Raji (cell line): Measurements from ENCODE around the gene MED26.

Source experiments
- POLR2A ChIP-seq: IDR thresholded peaks from 2 replicates; pipeline ENCODE4 v1.6.1; 2011; ENCODE audit warnings: low read depth, low read length, control low read depth; ENCODE audit not compliant: insufficient read depth

MED26 gene

DNA sequence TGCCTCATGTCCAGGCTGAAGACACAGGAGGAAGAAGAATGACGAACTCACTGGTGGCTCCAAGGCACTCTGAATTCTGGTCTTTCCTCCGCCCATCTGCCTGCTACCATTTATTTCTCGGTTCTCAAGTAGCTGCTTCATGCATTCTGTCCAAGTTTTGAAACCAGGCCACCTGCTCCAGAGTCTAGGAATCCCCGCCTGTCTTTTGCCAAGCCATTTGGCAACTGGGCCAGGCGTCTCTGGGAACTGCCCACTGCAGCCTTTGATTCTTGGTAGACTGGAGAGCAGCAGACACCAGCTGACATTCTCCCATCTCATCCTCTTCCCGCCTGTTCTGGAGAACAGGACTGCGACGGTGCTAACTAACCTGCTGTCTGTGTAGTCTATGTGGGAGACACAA, 66.6 kb downstream of the MED26 start:
- no peak for TF ChIP-seq POLR2A

DNA sequence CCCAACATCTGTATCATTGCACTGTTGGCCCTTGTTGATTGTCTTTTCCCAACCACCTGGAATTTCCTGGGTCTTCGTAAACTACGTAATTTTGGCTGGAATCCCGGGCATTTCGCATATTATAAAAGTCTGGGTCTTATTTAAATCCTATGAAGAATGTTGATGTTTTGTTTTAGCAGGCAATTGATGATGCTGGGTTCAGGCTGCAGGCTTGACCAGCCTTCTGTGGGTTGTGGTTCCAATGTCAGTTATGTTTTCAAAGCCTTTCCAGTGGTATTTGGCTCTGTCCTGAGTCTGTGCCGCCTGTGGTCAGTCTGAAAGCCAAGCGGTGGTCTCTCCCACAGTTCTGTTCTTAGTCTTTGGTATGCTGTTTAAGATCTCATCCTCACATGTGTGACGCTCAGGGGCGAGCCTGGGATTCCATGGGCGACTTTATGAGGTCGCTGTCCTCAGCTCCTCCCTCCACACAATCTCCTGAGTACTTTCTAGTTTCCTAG, 68.2 kb downstream of the MED26 start:
- TF ChIP-seq POLR2A: no peak

DNA sequence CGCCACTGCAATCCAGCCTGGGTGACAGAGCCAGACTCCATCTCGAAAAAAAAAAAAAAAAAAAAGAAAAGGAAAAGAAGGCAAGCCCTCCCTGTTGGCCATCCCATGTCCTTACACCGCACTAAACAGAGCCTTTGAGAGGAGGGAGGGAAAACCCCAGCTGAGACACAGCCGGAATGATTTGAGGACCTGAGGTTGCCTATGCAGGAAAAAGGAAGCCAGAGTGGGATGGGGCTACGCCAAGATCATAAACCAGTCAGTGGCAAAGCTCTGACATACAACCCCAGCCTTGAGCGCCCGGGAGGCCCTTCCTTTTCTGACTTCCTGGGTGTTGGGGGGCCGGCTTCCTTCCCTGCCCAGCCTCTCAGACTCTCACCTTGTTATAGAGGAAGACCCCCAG, 73.2 kb downstream of the MED26 start:
- TF ChIP-seq POLR2A: no peak

DNA sequence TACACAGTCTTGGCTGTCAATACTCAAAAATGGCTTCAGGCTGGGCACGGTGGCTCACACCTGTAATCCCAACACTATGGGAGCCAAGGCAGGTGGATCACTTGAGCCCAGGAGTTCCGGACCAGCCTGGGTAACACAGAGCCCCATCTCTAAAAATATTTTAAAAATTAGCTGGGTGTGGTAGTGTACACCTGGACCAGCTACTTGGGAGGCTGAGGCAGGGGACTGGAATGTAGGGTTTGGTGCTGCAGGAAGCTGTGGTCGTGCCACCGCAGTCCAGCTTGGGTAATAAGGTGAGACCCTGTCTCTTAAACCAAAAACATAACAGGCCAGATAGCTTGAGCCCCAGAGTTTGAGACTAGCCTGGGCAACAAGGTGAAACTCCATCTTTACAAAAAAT, 79.0 kb downstream of the MED26 start:
- TF ChIP-seq POLR2A: no peak

DNA sequence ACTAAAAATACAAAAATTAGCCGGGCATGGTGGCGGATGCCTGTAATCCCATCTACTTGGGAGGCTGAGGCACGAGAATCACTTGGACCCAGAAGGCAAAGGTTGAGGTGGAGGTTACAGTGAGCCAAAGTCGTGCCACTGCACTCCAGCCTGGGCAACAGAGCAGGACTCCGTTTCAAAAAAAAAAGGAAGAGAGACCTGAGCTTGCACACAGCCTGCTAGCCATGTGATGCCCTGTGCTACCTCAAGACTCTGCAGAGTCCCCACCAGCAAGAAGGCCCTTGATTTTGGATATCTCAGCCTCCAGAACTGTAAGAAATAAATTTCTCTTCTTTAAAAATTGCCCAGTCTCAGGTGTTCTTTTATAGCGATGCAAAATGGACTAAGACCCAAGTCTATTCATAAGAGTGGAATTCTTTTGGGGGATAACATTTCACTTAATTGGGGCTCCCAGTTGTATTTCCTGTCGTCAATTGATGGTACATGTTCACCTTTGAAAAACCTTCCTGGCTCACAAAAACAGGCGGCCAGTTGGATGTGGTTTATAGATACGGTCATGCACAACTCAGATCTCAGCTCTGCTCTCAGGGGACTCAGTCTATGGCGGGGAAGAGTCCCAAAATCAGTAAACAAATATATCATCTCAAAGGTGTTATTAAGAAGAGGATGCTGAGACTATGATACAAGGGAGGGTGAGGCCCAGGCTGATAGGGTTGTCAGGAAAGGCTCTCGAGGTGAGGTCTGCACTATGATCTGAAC, 83.4 kb downstream of the MED26 start:
- TF ChIP-seq POLR2A: no peak

DNA sequence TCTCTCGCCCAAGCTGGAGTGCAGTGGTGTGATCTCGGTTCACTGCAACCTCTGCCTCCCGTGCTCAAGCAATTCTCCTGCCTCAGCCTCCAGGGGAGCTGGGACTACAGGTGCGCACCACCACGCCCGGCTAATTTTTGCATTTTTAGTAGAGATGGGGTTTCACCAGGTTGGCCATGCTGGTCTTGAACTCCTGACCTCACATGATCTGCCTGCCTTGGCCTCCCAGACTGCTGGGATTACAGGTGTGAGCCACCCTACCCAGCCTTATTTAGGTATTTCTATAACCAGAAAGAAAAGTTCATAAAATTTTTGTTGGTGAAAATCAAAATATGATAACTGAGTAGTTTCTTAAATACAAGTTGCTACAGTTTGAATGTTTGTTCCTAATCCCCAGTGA, 84.3 kb downstream of the MED26 start:
- TF ChIP-seq POLR2A: 0 out of 2 replicates have a peak, but pooled peaks have one; percentile 26

DNA sequence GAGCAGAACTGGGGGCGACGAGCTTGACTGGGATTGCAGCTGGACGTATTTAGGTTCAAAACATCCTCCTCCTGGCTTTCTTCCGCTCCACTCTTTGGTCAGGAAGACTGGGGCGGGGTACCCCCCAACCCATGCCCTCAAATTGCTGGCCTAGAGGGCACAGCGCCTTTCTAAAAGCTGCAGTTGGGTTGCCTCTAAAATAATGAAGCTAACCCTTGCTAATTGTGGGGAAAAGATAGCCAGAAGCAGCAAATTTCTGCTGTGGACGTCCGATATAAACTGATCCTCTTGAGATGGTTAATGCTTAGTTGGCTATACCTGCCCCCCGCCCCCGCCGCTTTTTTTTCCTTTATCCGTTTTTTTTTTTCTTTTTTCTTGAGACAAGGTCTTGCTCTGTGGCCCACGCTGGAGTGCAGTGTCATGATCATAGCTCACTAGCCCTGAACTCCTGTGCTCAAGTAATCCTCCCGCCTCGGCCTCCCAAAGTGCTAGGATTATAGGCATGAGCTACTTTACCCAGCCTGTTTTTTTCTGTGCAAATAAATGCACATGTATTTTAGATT, 85.0 kb downstream of the MED26 start:
- TF ChIP-seq POLR2A: no peak

DNA sequence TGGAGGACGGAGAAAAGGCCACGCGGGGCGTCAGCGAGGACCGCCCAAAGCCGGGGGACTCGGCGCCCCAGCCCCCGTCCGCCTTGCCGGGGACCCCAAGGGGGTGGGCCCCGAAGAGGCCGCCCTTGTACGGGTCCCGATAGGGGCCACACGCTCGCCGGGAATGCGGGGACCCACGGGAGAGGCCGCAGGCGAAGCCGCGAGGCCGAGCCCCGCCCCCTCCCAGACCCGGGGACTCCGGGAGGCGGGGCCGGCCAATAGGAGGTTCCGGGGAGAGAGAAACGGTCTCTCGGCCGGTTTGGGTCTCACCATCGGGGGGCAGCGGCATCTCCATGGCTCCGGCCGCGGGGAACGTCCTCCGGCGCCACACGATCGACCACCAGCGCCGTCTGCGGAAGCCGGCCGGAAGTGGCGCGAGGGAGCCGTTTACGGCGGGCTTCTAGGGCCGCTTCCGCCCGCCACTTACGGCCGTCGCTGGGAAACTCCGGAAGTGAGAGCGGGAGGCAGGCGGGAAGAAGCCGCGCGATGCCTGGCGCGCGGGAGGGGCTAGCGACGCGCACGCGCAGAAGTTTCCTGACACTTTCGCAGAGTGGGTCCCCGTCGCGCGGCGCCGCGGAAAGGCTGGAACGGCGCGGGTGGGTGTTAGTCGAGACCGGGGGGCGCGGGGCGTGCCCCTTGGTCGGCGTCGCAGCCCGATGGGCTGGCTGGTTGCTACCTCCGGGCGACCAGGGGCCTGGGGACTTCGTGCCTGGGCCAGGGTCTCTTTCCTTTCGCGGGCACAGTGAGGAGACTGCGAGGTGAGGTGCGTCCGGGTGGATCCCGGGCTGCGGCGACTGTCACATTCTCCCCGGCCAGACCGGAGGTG, 85.7 kb downstream of the MED26 start, which contains the start of gene CHERP:
CHERP (minus strand) TSS at position 393 of the 865 bp plus-strand sequence; CDS start at position 334, 59 bp downstream.
- TF ChIP-seq POLR2A: peak; percentile 88

DNA sequence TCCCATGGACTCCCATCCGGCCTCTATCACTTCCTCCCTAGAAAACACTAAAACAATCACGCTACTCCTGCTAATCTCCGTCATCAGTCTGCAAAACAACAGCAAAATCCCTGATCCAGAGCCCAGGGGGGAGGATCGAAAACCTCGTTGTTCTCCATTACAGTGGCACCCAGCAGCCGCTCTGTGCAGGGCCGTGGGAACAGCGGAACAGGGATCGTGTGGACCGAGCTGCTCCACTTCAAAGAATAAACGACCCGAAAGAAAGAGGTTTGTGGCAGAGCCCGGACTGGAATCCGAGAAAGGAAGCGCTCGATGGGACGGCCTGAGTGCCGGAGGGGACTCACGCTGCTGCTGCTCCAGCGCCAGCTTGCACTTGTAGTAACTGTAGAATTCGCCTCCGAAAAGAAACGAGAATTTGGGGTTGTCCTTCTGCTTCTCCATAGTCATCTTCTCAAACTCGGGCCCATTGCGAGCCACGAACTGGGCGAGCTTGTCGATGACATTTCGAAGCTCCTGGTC, 86.4 kb downstream of the MED26 start:
- no peak for TF ChIP-seq POLR2A

DNA sequence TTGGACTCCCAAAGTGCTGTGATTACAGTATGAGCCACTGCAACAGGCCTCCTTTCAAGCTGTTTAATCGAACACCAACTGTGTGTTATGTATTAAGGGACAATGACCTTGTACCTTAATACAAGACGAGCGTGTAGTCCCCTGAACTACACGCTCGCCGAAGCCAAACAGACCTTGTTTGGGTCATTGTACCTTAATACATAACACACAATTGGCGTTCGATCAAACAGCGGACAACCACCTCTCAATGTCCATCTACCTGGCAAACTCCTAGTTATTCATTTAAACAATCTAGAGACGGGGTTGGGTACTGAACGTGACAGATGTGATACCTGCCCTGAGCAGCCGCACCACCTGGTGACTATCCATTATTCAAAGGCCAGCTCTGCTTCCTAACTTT, 87.1 kb downstream of the MED26 start:
- TF ChIP-seq POLR2A: no peak

DNA sequence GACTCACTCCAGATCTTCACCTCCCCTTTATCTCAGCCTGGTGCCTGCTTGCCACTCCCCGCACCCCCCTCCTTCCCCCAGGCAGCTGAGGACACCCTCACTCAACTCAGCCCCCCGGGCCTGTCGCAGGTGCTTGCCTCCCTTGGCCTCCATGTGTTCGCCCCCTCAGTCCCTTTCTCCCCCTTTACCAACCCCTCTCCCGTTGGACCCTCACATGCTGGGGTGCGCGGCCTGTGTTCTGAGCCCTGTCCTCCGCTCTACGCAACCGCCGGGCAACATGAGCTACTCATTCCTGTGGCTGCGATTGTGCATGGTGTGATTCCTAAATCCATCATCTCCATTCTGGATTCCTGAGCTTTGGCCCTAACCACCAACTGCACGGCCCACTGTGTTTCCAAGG, 90.9 kb downstream of the MED26 start:
- TF ChIP-seq POLR2A: no peak

DNA sequence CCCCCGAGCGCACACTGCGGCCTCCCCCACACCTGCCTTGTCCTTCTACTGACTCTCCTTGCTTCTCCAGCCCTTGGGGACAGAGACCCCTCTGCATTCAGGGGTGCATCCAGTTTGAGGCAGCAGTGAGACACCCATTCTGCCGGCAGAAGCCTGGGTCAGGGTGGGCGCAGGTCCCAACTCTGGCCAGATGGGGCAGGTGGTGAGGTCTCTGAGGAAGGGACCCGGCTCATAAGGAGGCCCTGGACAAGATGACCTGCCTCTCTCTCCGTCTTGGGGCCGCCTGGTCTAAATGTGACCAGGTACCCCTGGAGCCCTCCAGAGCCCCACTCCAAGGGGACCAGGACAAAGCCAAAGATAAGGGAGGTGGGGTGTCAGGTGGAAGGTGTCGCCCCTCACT, 91.9 kb downstream of the MED26 start:
- TF ChIP-seq POLR2A: no peak

DNA sequence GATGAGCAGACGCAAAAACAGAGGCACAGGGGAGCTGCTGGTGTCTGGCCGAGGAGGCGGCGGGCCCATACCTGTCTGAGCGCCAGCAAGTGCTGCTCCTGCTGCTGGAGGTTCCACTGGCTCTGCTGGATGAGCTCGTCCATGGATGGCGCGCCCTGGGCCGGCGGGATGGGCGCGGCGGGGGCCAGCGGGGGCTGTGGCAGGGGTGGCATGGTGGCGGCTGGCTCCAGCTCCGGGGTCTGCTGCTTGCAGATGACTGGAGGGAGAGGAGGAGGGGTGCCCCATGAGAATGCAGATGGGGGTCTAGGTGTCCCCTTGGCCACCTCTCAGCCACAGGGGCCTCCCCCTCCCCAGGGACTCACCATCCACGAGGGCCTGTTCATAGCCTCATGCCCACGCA, 92.6 kb downstream of the MED26 start:
- no peak for TF ChIP-seq POLR2A

DNA sequence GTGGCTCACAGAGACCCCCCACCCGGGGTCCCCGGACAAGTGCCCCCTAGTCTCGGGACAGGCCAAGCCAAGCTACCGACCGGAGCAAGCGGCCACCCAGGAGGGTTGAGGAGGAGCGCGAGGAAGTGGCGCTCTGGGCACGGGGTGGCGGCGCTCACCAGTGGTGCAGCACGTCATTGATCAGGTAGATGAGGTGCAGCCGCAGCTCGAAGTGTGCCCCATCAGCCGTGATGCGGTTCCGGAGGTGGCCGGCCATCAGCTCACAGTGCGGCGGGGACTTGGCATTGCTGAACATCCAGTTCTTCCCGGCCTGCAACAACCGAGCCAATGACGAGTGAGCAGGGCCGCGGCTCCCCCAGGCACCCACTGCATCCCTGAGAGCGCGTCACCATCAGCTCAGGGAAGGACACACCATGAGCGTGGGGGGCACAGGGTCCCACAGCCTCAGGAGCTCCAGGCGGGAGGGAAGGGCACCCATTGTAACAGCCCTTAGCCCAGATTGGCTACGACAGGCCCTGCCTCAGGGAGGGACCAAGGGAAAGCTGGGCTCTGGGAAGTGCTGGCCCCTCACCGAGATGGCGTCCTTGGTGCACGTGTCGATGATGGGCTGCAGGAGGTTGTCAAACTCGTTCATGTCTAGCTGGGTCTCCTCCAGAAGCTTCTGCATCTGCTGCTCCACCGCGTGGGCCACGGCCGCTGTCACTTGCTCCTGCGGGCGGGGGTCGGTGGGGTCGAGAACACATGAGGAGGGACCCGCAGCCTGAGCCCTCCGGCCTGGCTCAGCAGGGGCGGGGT, 95.4 kb downstream of the MED26 start:
- no peak for TF ChIP-seq POLR2A

DNA sequence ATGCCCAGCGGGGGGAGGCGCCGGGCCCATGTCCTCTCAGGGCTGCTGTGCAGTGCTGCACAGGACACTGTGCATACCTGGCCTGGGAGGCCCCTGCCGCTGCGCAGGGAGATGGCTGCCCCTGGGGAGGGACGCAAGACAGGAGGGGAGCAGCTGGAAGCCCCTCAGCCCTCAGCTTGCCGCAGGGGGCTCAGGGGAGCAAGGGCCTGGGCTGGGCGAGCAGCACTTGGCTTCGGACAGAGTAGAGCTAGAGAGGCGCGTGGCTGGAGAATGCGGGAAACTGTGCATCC, 96.7 kb downstream of the MED26 start:
- no peak for TF ChIP-seq POLR2A
